ENCODE measurements around the gene COMMD10. TPM values are rescaled to one million over a fixed set of nuclear protein-coding genes. Genes with fewer than 3 reads are reported as not detected.

COMMD10 gene
- total RNA-seq, 6 experiments from 2014 or later = 19.0 to 25.0 (median 22.0) TPM

DNA sequence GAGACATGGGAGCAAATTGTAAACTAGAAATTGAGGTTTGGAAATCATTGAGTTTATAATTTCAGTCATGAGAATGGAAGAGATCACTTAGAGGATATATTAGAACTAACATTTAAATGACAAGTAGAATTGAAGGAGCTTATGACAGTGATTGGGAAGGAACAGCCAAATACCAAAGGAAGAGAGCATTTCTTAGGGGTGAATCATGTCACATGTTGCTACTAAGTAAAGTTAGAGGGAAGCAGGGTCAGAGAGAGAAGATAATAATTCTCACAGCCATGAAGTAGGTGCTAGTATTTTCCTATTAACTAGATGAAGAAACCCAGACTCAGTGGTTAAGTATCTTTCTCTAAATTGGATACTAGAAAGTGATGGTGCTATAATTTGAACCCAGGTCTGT lies 59.3 kb downstream of the COMMD10 start:
- Mint-ChIP-seq H3K9me3 (no peaks in the 10 kb centered on the region), H3K27ac (no peak overlapping the region), H3K4me3 (no peak overlapping the region), H3K27me3 (ENCODE audit: insufficient read depth) (no peaks in the 10 kb centered on the region), H3K4me1 (ENCODE audit: low read depth) (no peaks in the 10 kb centered on the region), H3K36me3 (ENCODE audit: low read depth) (no peaks in the 10 kb centered on the region)
- TF ChIP-seq, protein P1, sequence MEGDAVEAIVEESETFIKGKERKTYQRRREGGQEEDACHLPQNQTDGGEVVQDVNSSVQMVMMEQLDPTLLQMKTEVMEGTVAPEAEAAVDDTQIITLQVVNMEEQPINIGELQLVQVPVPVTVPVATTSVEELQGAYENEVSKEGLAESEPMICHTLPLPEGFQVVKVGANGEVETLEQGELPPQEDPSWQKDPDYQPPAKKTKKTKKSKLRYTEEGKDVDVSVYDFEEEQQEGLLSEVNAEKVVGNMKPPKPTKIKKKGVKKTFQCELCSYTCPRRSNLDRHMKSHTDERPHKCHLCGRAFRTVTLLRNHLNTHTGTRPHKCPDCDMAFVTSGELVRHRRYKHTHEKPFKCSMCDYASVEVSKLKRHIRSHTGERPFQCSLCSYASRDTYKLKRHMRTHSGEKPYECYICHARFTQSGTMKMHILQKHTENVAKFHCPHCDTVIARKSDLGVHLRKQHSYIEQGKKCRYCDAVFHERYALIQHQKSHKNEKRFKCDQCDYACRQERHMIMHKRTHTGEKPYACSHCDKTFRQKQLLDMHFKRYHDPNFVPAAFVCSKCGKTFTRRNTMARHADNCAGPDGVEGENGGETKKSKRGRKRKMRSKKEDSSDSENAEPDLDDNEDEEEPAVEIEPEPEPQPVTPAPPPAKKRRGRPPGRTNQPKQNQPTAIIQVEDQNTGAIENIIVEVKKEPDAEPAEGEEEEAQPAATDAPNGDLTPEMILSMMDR (IDR thresholded peaks at IDR 0.05) = no peak
- DNase-seq = peak; percentile 19

- Mint-ChIP-seq H3K4me3 (no peak overlapping the region), H3K27ac (no peak overlapping the region), H3K27me3 (ENCODE audit: insufficient read depth) (no peaks in the 10 kb centered on the region), H3K9me3 (no peaks in the 10 kb centered on the region), H3K4me1 (ENCODE audit: low read depth) (no peaks in the 10 kb centered on the region), H3K36me3 (ENCODE audit: low read depth) (no peaks in the 10 kb centered on the region)
- TF ChIP-seq, protein P1 (IDR thresholded peaks at IDR 0.05) = no peak
- no peak for DNase-seq
These were observed 60.2 kb downstream of the COMMD10 start for GRCh38 chr5:116144991-116145390.

- TF ChIP-seq, protein P1 (IDR thresholded peaks at IDR 0.05) = no peak
- no peaks in the 10 kb centered on the region for H3K4me1 Mint-ChIP-seq (ENCODE audit: low read depth)
- no peaks in the 10 kb centered on the region for H3K36me3 Mint-ChIP-seq (ENCODE audit: low read depth)
These were observed 60.6 kb downstream of the COMMD10 start for GRCh38 chr5:116145416-116145815.

GRCh38 chr5:116152169-116152568 lies 67.3 kb downstream of the COMMD10 start:
- no peaks in the 10 kb centered on the region for H3K4me1 Mint-ChIP-seq (ENCODE audit: low read depth)
- H3K4me3 Mint-ChIP-seq = no peak overlapping the region

More at GRCh38 chr5:116145416-116145815, 60.6 kb downstream of the COMMD10 start:
- H3K27me3 Mint-ChIP-seq (ENCODE audit: insufficient read depth) = no peaks in the 10 kb centered on the region
- H3K9me3 Mint-ChIP-seq = no peaks in the 10 kb centered on the region
- H3K27ac Mint-ChIP-seq = no peak overlapping the region
- no peak for DNase-seq
- H3K4me3 Mint-ChIP-seq = no peak overlapping the region

GRCh38 chr5:116153687-116154174 lies 68.9 kb downstream of the COMMD10 start:
- no peaks in the 10 kb centered on the region for H3K4me1 Mint-ChIP-seq (ENCODE audit: low read depth)
- no peak for DNase-seq
- no peaks in the 10 kb centered on the region; the same call in 1 of the 2 replicates for H3K36me3 Mint-ChIP-seq (ENCODE audit: low read depth)
- no peak overlapping the region for H3K27ac Mint-ChIP-seq
- H3K27me3 Mint-ChIP-seq (ENCODE audit: insufficient read depth) = no peaks in the 10 kb centered on the region
- TF ChIP-seq, protein P1 (IDR thresholded peaks at IDR 0.05) = no peak
- no peaks in the 10 kb centered on the region for H3K9me3 Mint-ChIP-seq
- H3K4me3 Mint-ChIP-seq = no peak overlapping the region

More at GRCh38 chr5:116152169-116152568, 67.3 kb downstream of the COMMD10 start:
- Mint-ChIP-seq H3K27me3 (ENCODE audit: insufficient read depth) (no peaks in the 10 kb centered on the region), H3K27ac (no peak overlapping the region), H3K36me3 (ENCODE audit: low read depth) (no peaks in the 10 kb centered on the region; the same call in 1 of the 2 replicates), H3K9me3 (no peaks in the 10 kb centered on the region)
- TF ChIP-seq, protein P1 (IDR thresholded peaks at IDR 0.05) = no peak
- DNase-seq = no peak

All from HFFc6 (cell line).